AG09319 (cell line): ENCODE results near the gene GPR108.
"Not testable (repeated sequence)": the region's sequence is repeated elsewhere in the genome, so short reads cannot be mapped to it uniquely, and the experiment has no call there.

Source experiments
- DNase-seq: peaks from one replicate; pipeline ENCODE4 v3.0.0-alpha.2; 2010; ENCODE audit warnings: low read depth; ENCODE audit errors: extremely low read depth
- CTCF ChIP-seq: IDR thresholded peaks from 2 replicates; pipeline ENCODE4 v1.5.1; 2011; ENCODE audit warnings: low read depth, mild to moderate bottlenecking, inconsistent platforms, low read length, moderate library complexity

The GPR108 gene

GRCh38 chr19:6773323-6773931, 36.0 kb upstream of the GPR108 start:
- TF ChIP-seq CTCF, result no peak
- DNase-seq, result no peak

GRCh38 chr19:6772866-6773322, 35.5 kb upstream of the GPR108 start:
- no peak for DNase-seq
- TF ChIP-seq CTCF, result no peak

- no peak for DNase-seq
- no peak; the same call in 1 of the 2 replicates for TF ChIP-seq CTCF
Observed at GRCh38 chr19:6772028-6772865, 34.9 kb upstream of the GPR108 start, which contains the start of gene VAV1. VAV1 (plus strand) TSS chr19:6772708; CDS start chr19:6772808, 100 bp downstream.

- DNase-seq, result not testable (repeated sequence)
Observed at GRCh38 chr19:6771648-6772027, 34.3 kb upstream of the GPR108 start.

GRCh38 chr19:6769006-6769619, 31.7 kb upstream of the GPR108 start:
- no peak for DNase-seq
- peak; percentile 30 for TF ChIP-seq CTCF

- DNase-seq, result no peak
- TF ChIP-seq CTCF, result no peak
Observed at GRCh38 chr19:6768236-6768785, 30.9 kb upstream of the GPR108 start.

GRCh38 chr19:6767357-6768235, 30.2 kb upstream of the GPR108 start, which contains the start of gene SH2D3A:
SH2D3A (minus strand) TSS chr19:6767435; CDS start chr19:6763748, 3,687 bp downstream.
- no peak for TF ChIP-seq CTCF
- DNase-seq, result no peak
